B cell (primary cell): ENCODE data around the gene OR51B6.

Experiments used
- CTCF ChIP-seq: fragments of 200-600 bp; IDR thresholded peaks from one replicate; pipeline ENCODE4 v1.8.0; 2022; ENCODE audit warnings: antibody characterized with exemption, mild to moderate bottlenecking
- EZH2 ChIP-seq: IDR thresholded peaks from 2 replicates; pipeline ENCODE4 v1.6.1; 2012; ENCODE audit warnings: borderline replicate concordance, low read depth, mild to moderate bottlenecking, moderate library complexity, low read length; ENCODE audit not compliant: insufficient read depth, poor library complexity, severe bottlenecking

- TF ChIP-seq CTCF (no peak), EZH2 (no peak)
Observed at GRCh38 chr11:5348551-5349194, 2.6 kb upstream of the OR51B6 start.
